ENCODE measurements around the gene MAD1L1. TPM values are rescaled to one million over a fixed set of nuclear protein-coding genes. Genes with fewer than 3 reads are reported as not detected.

MAD1L1 gene
- total and polyA plus RNA-seq, 2 of the 13 experiments (the other 11 are each of a cell fraction or from before 2014, with no cell fraction given), result 17.4 to 64.7 TPM

GRCh38 chr7:1842321-1843221 lies 390.2 kb downstream of the MAD1L1 start (continued):
- TF ChIP-seq HNF4A (CRISPR knock-in tag; IDR thresholded peaks at IDR 0.05) (peak; percentile 90), ARHGAP35 (CRISPR knock-in tag; IDR thresholded peaks at IDR 0.05; ENCODE audit: borderline replicate concordance) (no peak), ZBTB46 (CRISPR knock-in tag; IDR thresholded peaks at IDR 0.05; ENCODE audit: borderline replicate concordance) (no peak), KLF15 (CRISPR knock-in tag; IDR thresholded peaks at IDR 0.05; ENCODE audit: borderline replicate concordance) (no peak), ZNF629 (CRISPR knock-in tag; conservative IDR thresholded peaks at IDR 0.05) (no peak), ZNF512 (CRISPR knock-in tag; IDR thresholded peaks at IDR 0.05) (no peak), IRF1 (CRISPR knock-in tag; IDR thresholded peaks at IDR 0.05; ENCODE audit: low read depth) (no peak), DBP (CRISPR knock-in tag; IDR thresholded peaks at IDR 0.05; ENCODE audit: not compliant biosample characterization) (no peak), MYNN (CRISPR knock-in tag; IDR thresholded peaks at IDR 0.05; ENCODE audit: low read depth) (no peak), GMEB2 (CRISPR knock-in tag; IDR thresholded peaks at IDR 0.05; ENCODE audit: low read depth) (no peak), CENPT (CRISPR knock-in tag; IDR thresholded peaks at IDR 0.05; ENCODE audit: low read depth) (no peak), LRRFIP1 (CRISPR knock-in tag; conservative IDR thresholded peaks at IDR 0.05) (no peak), SCMH1 (CRISPR knock-in tag; IDR thresholded peaks at IDR 0.05; ENCODE audit: borderline replicate concordance) (no peak), KLF11 (CRISPR knock-in tag; IDR thresholded peaks at IDR 0.05) (no peak), ATAD3A (CRISPR knock-in tag; IDR thresholded peaks at IDR 0.05) (no peak), POGK (CRISPR knock-in tag; conservative IDR thresholded peaks at IDR 0.05) (0 out of 2 replicates have a peak, but pooled peaks have one; percentile 22)

Measured in HepG2 (cell line).